A549 (cell line): ENCODE data around the gene ANKRD27.

Source experiments
- CTCF ChIP-seq: fragments of >200 bp; sonication (Bioruptor Twin); formaldehyde crosslinking; IDR thresholded peaks from 3 replicates; pipeline ENCODE4 v1.5.1; 2016
- EP300 ChIP-seq, 2 experiments: fragments of >200 bp; sonication (Bioruptor Twin); formaldehyde crosslinking; IDR thresholded peaks; 2 replicates in 1 of 2; 3 replicates in 1 of 2; pipeline ENCODE4 v1.6.1; 2016 to 2017
- ESRRA ChIP-seq: fragments of 150-350 bp; IDR thresholded peaks from 2 replicates; pipeline ENCODE4 v1.6.1; 2014; ENCODE audit warnings: mild to moderate bottlenecking, low read length, borderline replicate concordance
- SREBF2 ChIP-seq: fragments of 450-650 bp; IDR thresholded peaks from 2 replicates; pipeline ENCODE4 v1.6.1; 2014; ENCODE audit warnings: mild to moderate bottlenecking, moderate library complexity
- TF ChIP-seq, protein P1 (sequence below): fragments of >200 bp; sonication (Bioruptor Twin); formaldehyde crosslinking; IDR thresholded peaks from 2 replicates; pipeline ENCODE4 v1.6.1; 2016

- TF ChIP-seq, protein P1, sequence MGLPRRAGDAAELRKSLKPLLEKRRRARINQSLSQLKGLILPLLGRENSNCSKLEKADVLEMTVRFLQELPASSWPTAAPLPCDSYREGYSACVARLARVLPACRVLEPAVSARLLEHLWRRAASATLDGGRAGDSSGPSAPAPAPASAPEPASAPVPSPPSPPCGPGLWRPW, result no peak
- TF ChIP-seq CTCF (no peak), EP300 (IDR thresholded peaks at IDR 0.05) (no peak), SREBF2 (no peak), ESRRA (no peak)
These were observed 21.9 kb downstream of the ANKRD27 start for GRCh38 chr19:32652894-32653598.
